NCI-H748 treated with DMSO at 0.1 percent for 48 hours (cell line): Measurements from ENCODE around the gene ZFP57.

ENCODE experiments used
- DNase-seq: peaks from one replicate; lab custom pipeline; 2025; lab: John Stamatoyannopoulos, UW

ZFP57 gene

GRCh38 chr6:29655658-29656057, 25.3 kb downstream of the ZFP57 start:
- no peak for DNase-seq

- peak; percentile 92 for DNase-seq
These were observed 27.4 kb downstream of the ZFP57 start for GRCh38 chr6:29653452-29654038.

- DNase-seq: no peak
These were observed 28.8 kb downstream of the ZFP57 start for GRCh38 chr6:29652198-29652584.

GRCh38 chr6:29651413-29652197, 29.3 kb downstream of the ZFP57 start:
- DNase-seq: peak; percentile 57

GRCh38 chr6:29649701-29650673, 31.0 kb downstream of the ZFP57 start:
- peak; percentile 99 for DNase-seq

GRCh38 chr6:29647927-29648642, 32.9 kb downstream of the ZFP57 start:
- peak; percentile 44 for DNase-seq

GRCh38 chr6:29641430-29642148, 39.4 kb downstream of the ZFP57 start:
- DNase-seq: no peak

GRCh38 chr6:29637247-29637646, 43.7 kb downstream of the ZFP57 start:
- DNase-seq: no peak

GRCh38 chr6:29633534-29633905, 47.4 kb downstream of the ZFP57 start:
- no peak for DNase-seq

GRCh38 chr6:29632789-29633533, 48.0 kb downstream of the ZFP57 start, which contains the start of gene GABBR1:
Gene GABBR1 (minus strand): TSS chr6:29633183. CDS start chr6:29632385, 798 bp downstream.
- peak; percentile 83 for DNase-seq

- DNase-seq: peak; percentile 50
These were observed 48.9 kb downstream of the ZFP57 start for GRCh38 chr6:29631860-29632731.

GRCh38 chr6:29631209-29631810, 49.6 kb downstream of the ZFP57 start:
- DNase-seq: no peak

- DNase-seq: no peak
These were observed 50.6 kb downstream of the ZFP57 start for GRCh38 chr6:29630315-29630714.

GRCh38 chr6:29629571-29629970, 51.4 kb downstream of the ZFP57 start:
- DNase-seq: no peak

- peak; percentile 92 for DNase-seq
These were observed 52.3 kb downstream of the ZFP57 start for GRCh38 chr6:29628419-29629281.

- peak; percentile 80 for DNase-seq
These were observed 53.1 kb downstream of the ZFP57 start for GRCh38 chr6:29627755-29628418.
